MM.1S (cell line): Measurements from ENCODE around the gene IGF2.

Experiments used
- EZH2 ChIP-seq: fragments of 300-600 bp; sonication (generic); optimal IDR thresholded peaks from 2 replicates; pipeline ENCODE3; 2017; ENCODE audit warnings: low read depth, mild to moderate bottlenecking, antibody characterized with exemption, low read length, mixed read lengths
- EZH2phosphoT487 ChIP-seq: fragments of 300-600 bp; sonication (generic); IDR thresholded peaks from 2 replicates; pipeline ENCODE4 v1.6.1; 2018; ENCODE audit warnings: antibody characterized with exemption, low read length
- TF ChIP-seq, protein P1 (sequence below): fragments of 300-600 bp; sonication (generic); IDR thresholded peaks from 2 replicates; pipeline ENCODE4 v1.5.1; 2016; ENCODE audit warnings: antibody characterized with exemption, low read length, mixed read lengths

DNA sequence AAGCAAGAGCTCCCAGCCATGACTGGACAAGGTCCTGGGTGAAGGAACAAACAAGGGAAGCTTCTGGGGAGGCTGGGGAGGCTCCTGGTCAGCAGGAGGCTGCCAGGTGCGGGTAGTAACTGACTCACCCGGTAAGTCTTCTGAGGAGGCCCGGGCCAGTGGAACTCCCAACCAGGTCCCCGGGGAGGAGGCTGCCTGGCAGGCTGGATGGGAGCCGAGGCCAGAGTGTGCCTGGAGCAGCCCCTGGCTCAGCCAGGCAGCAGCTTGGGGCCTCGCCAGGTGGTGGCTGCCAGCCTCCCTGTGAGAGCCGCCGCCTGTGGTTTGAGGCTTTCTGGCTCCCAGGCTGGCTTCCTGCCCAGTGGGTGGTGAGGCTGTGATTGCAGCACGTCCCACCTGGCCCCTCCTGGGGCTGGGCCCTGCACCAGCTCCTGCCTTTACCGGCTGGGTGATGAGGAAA is 46.2 kb downstream of the IGF2 start:
- TF ChIP-seq, protein P1, sequence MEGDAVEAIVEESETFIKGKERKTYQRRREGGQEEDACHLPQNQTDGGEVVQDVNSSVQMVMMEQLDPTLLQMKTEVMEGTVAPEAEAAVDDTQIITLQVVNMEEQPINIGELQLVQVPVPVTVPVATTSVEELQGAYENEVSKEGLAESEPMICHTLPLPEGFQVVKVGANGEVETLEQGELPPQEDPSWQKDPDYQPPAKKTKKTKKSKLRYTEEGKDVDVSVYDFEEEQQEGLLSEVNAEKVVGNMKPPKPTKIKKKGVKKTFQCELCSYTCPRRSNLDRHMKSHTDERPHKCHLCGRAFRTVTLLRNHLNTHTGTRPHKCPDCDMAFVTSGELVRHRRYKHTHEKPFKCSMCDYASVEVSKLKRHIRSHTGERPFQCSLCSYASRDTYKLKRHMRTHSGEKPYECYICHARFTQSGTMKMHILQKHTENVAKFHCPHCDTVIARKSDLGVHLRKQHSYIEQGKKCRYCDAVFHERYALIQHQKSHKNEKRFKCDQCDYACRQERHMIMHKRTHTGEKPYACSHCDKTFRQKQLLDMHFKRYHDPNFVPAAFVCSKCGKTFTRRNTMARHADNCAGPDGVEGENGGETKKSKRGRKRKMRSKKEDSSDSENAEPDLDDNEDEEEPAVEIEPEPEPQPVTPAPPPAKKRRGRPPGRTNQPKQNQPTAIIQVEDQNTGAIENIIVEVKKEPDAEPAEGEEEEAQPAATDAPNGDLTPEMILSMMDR: no peak
- no peak for TF ChIP-seq EZH2
- no peak for TF ChIP-seq EZH2phosphoT487
